Measurements from ENCODE around the gene HDGFL2.

HDGFL2 gene

GRCh38 chr19:4471403-4472173 lies 509 bp upstream of the HDGFL2 start:
- peak; percentile 97 for DNase-seq

GRCh38 chr19:4473011-4473762 lies 1.1 kb downstream of the HDGFL2 start:
- no peak for DNase-seq

GRCh38 chr19:4473763-4474513 lies 1.8 kb downstream of the HDGFL2 start:
- DNase-seq, result no peak

GRCh38 chr19:4474514-4475022 lies 2.5 kb downstream of the HDGFL2 start:
- DNase-seq, result no peak

- DNase-seq, result no peak
Measured at GRCh38 chr19:4477034-4477801, 5.1 kb downstream of the HDGFL2 start.

- no peak for DNase-seq
Measured at GRCh38 chr19:4482721-4483364, 10.7 kb downstream of the HDGFL2 start.

GRCh38 chr19:4483385-4483784 lies 11.3 kb downstream of the HDGFL2 start:
- no peak for DNase-seq

- DNase-seq, result no peak
Measured at GRCh38 chr19:4487572-4487971, 15.5 kb downstream of the HDGFL2 start.

GRCh38 chr19:4488496-4488895 lies 16.4 kb downstream of the HDGFL2 start:
- DNase-seq, result no peak

- no peak for DNase-seq
Measured at GRCh38 chr19:4491446-4491845, 19.3 kb downstream of the HDGFL2 start.

GRCh38 chr19:4492337-4493103 lies 20.4 kb downstream of the HDGFL2 start:
- DNase-seq, result no peak

GRCh38 chr19:4493104-4493928 lies 21.2 kb downstream of the HDGFL2 start:
- no peak for DNase-seq

GRCh38 chr19:4493929-4494690 lies 22.0 kb downstream of the HDGFL2 start:
- DNase-seq, result no peak

- DNase-seq, result no peak
Measured at GRCh38 chr19:4494691-4495064, 22.6 kb downstream of the HDGFL2 start.

- DNase-seq, result no peak
Measured at GRCh38 chr19:4495471-4495870, 23.4 kb downstream of the HDGFL2 start.

GRCh38 chr19:4496304-4496703 lies 24.2 kb downstream of the HDGFL2 start:
- no peak for DNase-seq

GRCh38 chr19:4497770-4498389 lies 25.8 kb downstream of the HDGFL2 start:
- no peak for DNase-seq

- no peak for DNase-seq
Measured at GRCh38 chr19:4498694-4499093, 26.6 kb downstream of the HDGFL2 start.

GRCh38 chr19:4499318-4499717 lies 27.2 kb downstream of the HDGFL2 start:
- no peak for DNase-seq
